Muscle of leg (tissue), 16 donors: ENCODE data around the gene SAV1. TPM values are rescaled to one million over a fixed set of nuclear protein-coding genes. Genes with fewer than 3 reads are reported as not detected.
"Not testable (repeated sequence)": the region's sequence is repeated elsewhere in the genome, so short reads cannot be mapped to it uniquely, and the experiment has no call there.

Source experiments
- DNase-seq: peaks from one replicate; pipeline ENCODE4 v3.0.0; 2013
- H3K27ac ChIP-seq: one replicate; pipeline ENCODE4 v1.5.1; 2013; ENCODE audit warnings: mild to moderate bottlenecking, low read length, control low read depth
- H3K27me3 ChIP-seq: one replicate; pipeline ENCODE4 v1.6.1; 2013; ENCODE audit warnings: low read length; ENCODE audit not compliant: control insufficient read depth, insufficient read depth
- H3K36me3 ChIP-seq: one replicate; pipeline ENCODE4 v1.6.1; 2013; ENCODE audit warnings: low read length; ENCODE audit not compliant: control insufficient read depth, insufficient read depth
- H3K4me1 ChIP-seq: one replicate; pipeline ENCODE4 v1.6.1; 2013; ENCODE audit warnings: low read length; ENCODE audit not compliant: control insufficient read depth, insufficient read depth
- H3K4me3 ChIP-seq: one replicate; pipeline ENCODE4 v1.5.1; 2013; ENCODE audit warnings: low read length, control low read depth
- H3K9me3 ChIP-seq: replicated peaks from 2 replicates; pipeline ENCODE4 v1.6.1; 2013; ENCODE audit warnings: low read depth, low read length; ENCODE audit not compliant: control insufficient read depth
- WGBS: methylation state at CpG from one replicate; pipeline ENCODE4 v1.1.5; 2013; ENCODE audit warnings: missing lambda C conversion rate; ENCODE audit not compliant: insufficient coverage; 5-methylcytosine and 5-hydroxymethylcytosine counted together
- long read RNA-seq, 11 donors: transcript quantifications; one replicate each; lab custom pipeline, GENCODE V29; 2026
- polyA plus RNA-seq, 8 donors: library from polyadenylated mRNA; unstranded; fragments of 120-200 nt; gene quantifications; one replicate each; pipeline versions ENCODE4 v1.2.1 to v1.2.3, GENCODE V29; 2013; ENCODE audit warnings: inconsistent platforms in 1 of 8, low replicate concordance in 1 of 8; ENCODE audit not compliant: insufficient read length in 8 of 8, insufficient read depth in 1 of 8
- total RNA-seq: library from RNA; stranded (reverse); fragments of 120-200 nt; gene quantifications from one replicate; pipeline ENCODE4 v1.2.4, GENCODE V29; 2013

SAV1 gene
- total RNA-seq (16.2 TPM), polyA plus RNA-seq (10 to 100 TPM; 19.8 to 35.3 (median 23.4) TPM)
- long read RNA-seq, donor 1, partial matches to known transcripts, result 0 of 2 reads
- long read RNA-seq, donor 1, other reads (novel, unspliced or antisense), result 0 of 2 reads
- long read RNA-seq, donor 2, result 0 reads
- long read RNA-seq, donor 3, transcript SAV1-201 (5 exons, 3,063 nt), result major isoform, 9 of 9 reads
- long read RNA-seq, donor 3, partial matches to known transcripts, result 0 of 9 reads
- long read RNA-seq, donor 3, other reads (novel, unspliced or antisense), result 0 of 9 reads
- long read RNA-seq, donor 4, transcript SAV1-201 (5 exons, 3,063 nt), result major isoform, 5 of 6 reads
- long read RNA-seq, donor 4, partial matches to known transcripts, result 0 of 6 reads
- long read RNA-seq, donor 4, other reads (novel, unspliced or antisense), result 0 of 6 reads
- long read RNA-seq, donor 5, transcript SAV1-201 (5 exons, 3,063 nt), result major isoform, 20 of 20 reads
- long read RNA-seq, donor 5, partial matches to known transcripts, result 0 of 20 reads
- long read RNA-seq, donor 5, other reads (novel, unspliced or antisense), result 0 of 20 reads
- long read RNA-seq, donor 6, transcript SAV1-201 (5 exons, 3,063 nt), result major isoform, 8 of 8 reads
- long read RNA-seq, donor 6, partial matches to known transcripts, result 0 of 8 reads
- long read RNA-seq, donor 6, other reads (novel, unspliced or antisense), result 0 of 8 reads
- long read RNA-seq, donor 7, transcript SAV1-201 (5 exons, 3,063 nt), result major isoform, 6 of 6 reads
- long read RNA-seq, donor 7, partial matches to known transcripts, result 0 of 6 reads
- long read RNA-seq, donor 7, other reads (novel, unspliced or antisense), result 0 of 6 reads
- long read RNA-seq, donor 8, partial matches to known transcripts, result 0 of 2 reads
- long read RNA-seq, donor 8, other reads (novel, unspliced or antisense), result 0 of 2 reads
- long read RNA-seq, donor 9, partial matches to known transcripts, result 0 of 3 reads
- long read RNA-seq, donor 9, other reads (novel, unspliced or antisense), result 0 of 3 reads
- long read RNA-seq, donor 10, transcript SAV1-201 (5 exons, 3,063 nt), result major isoform, 6 of 6 reads
- long read RNA-seq, donor 10, partial matches to known transcripts, result 0 of 6 reads
- long read RNA-seq, donor 10, other reads (novel, unspliced or antisense), result 0 of 6 reads
- long read RNA-seq, donor 11, partial matches to known transcripts, result 0 of 3 reads
- long read RNA-seq, donor 11, other reads (novel, unspliced or antisense), result 0 of 3 reads

- peak within 1 kb of the TSS; percentile 81 for H3K4me3 ChIP-seq
- peak within 1 kb of the TSS; percentile 95 for H3K27ac ChIP-seq
- under 1% methylated on average over 91 of the region's 92 CpGs for WGBS
Measured at GRCh38 chr14:50667996-50668825, at the start of gene SAV1. Gene SAV1 (minus strand): TSS chr14:50668306. CDS start chr14:50667967, 339 bp downstream.

DNA sequence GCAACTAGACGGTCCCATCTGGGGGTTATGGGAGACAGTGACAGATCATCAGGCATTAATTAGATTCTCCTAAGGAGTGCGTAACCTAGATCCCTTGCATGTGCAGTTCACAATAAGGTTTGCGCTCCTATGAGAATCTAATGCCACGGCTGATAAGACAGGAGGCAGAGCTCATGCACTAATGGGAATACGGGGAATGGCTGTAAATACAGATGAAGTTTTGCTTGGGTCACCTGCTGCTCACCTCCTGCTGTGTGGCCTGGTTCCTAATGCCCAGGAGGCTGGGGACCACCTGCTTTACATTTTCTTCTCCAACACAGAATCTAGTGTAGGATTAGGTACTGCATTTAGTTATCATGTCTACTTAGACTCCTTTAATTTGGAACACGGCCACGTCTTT is 49.7 kb upstream of the SAV1 start:
- no peak for DNase-seq
- no peaks in the 10 kb centered on the region for H3K4me1 ChIP-seq
- 69% methylated on average over 2 of the region's 7 CpGs for WGBS

More at GRCh38 chr14:50667996-50668825, at the start of gene SAV1:
- Histone ChIP-seq H3K9me3 (no peaks in the 10 kb centered on the region), H3K4me1 (no peaks in the 10 kb centered on the region), H3K27me3 (no peaks in the 10 kb centered on the region), H3K36me3 (no peaks in the 10 kb centered on the region)
- DNase-seq, result peak; percentile 93

DNA sequence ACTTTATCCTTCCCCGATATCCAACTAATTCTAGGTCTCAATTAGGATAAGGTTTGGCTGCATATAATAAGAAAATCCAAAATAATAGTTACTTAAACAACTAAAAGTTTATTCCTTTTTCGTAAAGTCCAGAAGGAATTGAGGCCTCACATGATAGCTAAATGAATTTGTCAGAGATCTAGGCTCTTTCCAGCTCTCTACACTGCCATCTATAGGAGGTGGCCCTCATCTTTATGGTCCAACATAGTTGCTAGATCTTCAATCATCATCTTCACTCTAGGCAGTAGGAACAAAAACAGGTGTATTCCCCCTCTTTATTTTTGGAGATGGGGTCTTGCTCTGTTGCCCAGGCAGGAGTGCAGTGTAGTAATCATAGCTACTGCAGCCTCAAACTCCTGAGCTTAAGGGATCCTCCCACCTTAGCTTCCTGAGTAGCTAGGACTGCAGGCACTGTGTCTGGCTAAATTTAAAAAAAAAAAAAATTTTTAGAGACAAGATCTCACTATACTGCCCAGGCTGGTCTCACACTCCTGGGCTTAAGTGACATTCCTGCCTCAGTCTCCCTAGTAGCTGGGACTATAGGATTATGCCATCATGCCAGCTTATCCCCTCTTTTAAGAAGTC is 46.5 kb upstream of the SAV1 start:
- no peaks in the 10 kb centered on the region for H3K36me3 ChIP-seq
- no CpG with 5 or more reads among the region's 2 CpGs for WGBS
- H3K4me3 ChIP-seq, result no peak overlapping the region
- H3K4me1 ChIP-seq, result no peaks in the 10 kb centered on the region
- H3K27ac ChIP-seq, result no peak overlapping the region
- H3K27me3 ChIP-seq, result no peaks in the 10 kb centered on the region
- no peaks in the 10 kb centered on the region for H3K9me3 ChIP-seq
- peak; percentile 37 for DNase-seq

More for the DNA sequence above, 49.7 kb upstream of the SAV1 start:
- Histone ChIP-seq H3K27me3 (no peaks in the 10 kb centered on the region), H3K27ac (no peak overlapping the region), H3K9me3 (no peaks in the 10 kb centered on the region), H3K36me3 (peaks cover 6% of the 10 kb centered on the region), H3K4me3 (no peak overlapping the region)

DNA sequence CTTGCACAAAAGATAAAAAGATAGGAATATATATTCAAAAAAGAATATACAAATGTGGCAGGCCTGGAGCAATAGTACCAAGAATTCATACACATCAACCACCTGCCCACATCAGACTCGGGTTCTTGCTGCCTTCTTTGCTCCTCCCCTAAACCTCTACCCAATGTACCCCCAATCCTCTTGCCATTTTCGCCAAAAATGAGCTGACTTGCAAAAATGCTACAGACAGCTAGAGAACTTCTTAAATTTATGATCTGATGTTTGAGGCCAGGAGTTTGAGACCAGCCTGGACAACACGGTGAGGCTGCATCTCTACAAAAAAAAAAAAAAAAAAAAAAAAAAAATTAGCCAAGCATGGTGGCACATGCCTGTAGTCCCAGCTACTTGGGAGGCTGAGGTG is 42.9 kb upstream of the SAV1 start:
- no peaks in the 10 kb centered on the region for H3K9me3 ChIP-seq
- no peak overlapping the region for H3K4me3 ChIP-seq
- no peaks in the 10 kb centered on the region for H3K27me3 ChIP-seq
- WGBS, result no CpG with 5 or more reads among the region's 3 CpGs
- no peaks in the 10 kb centered on the region for H3K4me1 ChIP-seq
- no peak for DNase-seq
- H3K27ac ChIP-seq, result no peak overlapping the region
- H3K36me3 ChIP-seq, result no peaks in the 10 kb centered on the region

DNA sequence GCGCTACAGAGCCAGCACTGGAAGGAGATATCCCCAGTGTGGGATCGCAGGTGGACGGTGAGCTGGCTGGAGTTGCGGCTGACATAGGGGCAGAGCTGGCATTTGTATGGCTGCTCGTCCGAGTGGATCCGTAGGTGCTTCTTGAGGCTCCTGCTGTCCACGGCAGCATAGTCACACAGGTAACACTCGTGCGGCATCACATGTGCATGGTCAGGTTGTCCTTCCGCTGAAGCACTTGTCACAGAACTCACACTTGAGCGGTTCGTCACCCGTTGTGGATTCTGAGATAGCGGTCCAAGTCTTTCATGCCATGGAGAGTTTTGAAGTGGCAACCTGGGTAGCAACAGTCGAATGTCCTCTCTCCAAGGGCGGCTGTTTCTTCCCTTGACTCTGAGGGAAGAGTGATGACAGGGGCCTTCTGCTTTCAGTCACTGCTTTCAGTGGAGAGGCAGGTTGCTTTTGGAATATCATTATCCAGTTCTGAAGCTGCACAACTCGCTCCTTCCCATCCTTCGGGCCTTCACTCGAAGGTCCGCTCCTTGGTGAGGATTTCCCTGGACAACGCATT is 37.0 kb upstream of the SAV1 start:
- no peaks in the 10 kb centered on the region for H3K4me1 ChIP-seq
- H3K9me3 ChIP-seq, result no peaks in the 10 kb centered on the region
- H3K4me3 ChIP-seq, result no peak overlapping the region
- DNase-seq, result no peak
- H3K36me3 ChIP-seq, result no peaks in the 10 kb centered on the region
- no peaks in the 10 kb centered on the region for H3K27me3 ChIP-seq
- no peak overlapping the region for H3K27ac ChIP-seq
- 94% methylated on average over 21 of the region's 22 CpGs for WGBS

DNA sequence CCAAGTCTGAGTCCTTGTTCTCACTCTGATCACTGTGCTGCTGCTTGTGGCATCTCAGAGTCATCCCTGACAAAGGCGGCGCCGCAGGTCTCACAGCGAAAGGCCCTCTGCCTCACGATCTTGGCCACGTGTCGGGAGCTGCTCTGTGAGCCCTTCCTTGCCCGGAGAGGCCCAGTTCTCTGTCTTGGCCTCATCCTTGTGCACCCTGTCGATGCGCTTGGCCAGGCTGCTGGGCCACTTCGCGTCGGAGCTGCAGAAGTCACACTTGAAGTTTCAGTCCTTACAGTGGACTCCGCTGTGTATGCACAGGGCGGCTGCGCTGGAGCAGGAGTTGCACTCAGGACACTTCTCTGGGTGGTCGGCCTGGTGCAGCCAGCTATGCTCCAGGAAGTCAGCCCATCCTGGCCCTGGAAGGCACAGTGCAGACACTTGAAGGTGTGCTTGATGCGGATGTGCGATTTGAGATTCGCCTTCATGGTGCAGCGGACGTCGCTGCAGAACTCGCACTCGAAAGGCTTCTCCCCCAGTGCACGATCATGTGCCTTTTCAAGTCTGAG is 36.4 kb upstream of the SAV1 start:
- Histone ChIP-seq H3K9me3 (no peaks in the 10 kb centered on the region), H3K4me1 (no peaks in the 10 kb centered on the region), H3K4me3 (no peak overlapping the region), H3K36me3 (no peaks in the 10 kb centered on the region), H3K27ac (no peak overlapping the region), H3K27me3 (no peaks in the 10 kb centered on the region)
- 93% methylated on average over 26 of the region's 26 CpGs for WGBS
- DNase-seq, result no peak

DNA sequence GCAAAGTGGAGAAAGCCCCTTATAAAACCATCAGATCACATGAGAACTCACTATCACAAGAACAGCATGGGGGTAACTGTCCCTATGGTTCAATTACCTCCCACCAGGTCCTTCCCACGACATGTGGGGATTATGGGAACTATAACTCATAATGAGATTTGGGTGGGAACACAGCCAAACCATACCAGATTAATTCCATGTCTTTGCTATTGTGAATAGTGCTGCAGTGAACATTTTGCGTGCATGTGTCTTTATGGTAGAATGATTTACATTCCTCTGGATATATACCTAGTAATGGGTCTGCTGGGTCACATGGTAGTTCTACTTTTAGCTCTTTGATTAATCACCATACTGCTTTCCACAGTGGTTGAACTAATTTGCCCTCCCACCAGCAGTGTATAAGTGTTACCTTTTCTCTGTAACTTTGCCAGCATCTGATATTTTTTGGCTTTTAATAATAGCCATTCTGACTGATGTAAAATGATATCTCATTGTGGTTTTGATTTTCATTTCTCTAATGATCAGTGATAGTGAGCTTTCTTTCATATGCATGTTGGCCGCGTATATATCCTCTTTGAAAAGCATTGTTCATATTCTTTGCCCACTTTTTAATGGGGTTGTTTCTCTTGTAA is 29.7 kb upstream of the SAV1 start:
- Histone ChIP-seq H3K4me3 (no peak overlapping the region), H3K27me3 (no peaks in the 10 kb centered on the region), H3K36me3 (no peaks in the 10 kb centered on the region), H3K4me1 (no peaks in the 10 kb centered on the region), H3K27ac (no peak overlapping the region), H3K9me3 (peaks cover 3% of the 10 kb centered on the region)
- no CpG with 5 or more reads among the region's 4 CpGs for WGBS
- DNase-seq, result no peak

DNA sequence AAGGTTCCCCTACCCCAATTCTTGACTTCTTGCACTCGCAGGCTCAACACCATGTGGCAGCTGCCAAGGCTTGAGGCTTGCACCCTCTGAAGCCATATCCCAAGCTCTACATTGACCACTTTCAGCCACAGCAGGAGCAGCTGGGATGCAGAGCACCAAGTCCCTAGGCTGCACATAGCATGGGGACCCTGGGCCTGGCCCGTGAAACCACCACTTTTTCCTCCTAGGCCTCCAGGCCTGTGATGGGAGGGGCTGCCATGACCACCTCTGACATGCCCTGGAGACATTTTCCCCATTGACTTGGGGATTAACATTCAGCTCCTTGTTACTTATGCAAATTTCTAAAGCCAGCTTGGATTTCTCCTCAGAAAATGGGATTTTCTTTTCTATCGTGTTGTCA is 26.2 kb upstream of the SAV1 start:
- not testable (repeated sequence) for H3K36me3 ChIP-seq, H3K27ac ChIP-seq, H3K4me1 ChIP-seq, H3K9me3 ChIP-seq, H3K27me3 ChIP-seq, H3K4me3 ChIP-seq, DNase-seq
- 94% methylated on average over 3 of the region's 3 CpGs for WGBS
